ENCODE results near the gene ROR1. TPM values are rescaled to one million over a fixed set of nuclear protein-coding genes. Genes with fewer than 3 reads are reported as not detected.

The ROR1 gene
- total RNA-seq, 1 experiment from 2014 or later = 2.7 TPM

GRCh38 chr1:63759778-63760177 lies 14.0 kb upstream of the ROR1 start:
- no peak overlapping the region for H3K4me2 ChIP-seq (ENCODE audit: low read length)
- ATAC-seq (no peak), DNase-seq (ENCODE audit: low read depth, low spot score) (no peak)
- BruUV-seq (replicated peaks) = no TSS peak
- no peak for TF ChIP-seq EGR1 (IDR thresholded peaks at IDR 0.05; ENCODE audit: low read depth)
- no peak for TF ChIP-seq SP1 (IDR thresholded peaks at IDR 0.05; ENCODE audit: low read depth)
- TF ChIP-seq ZNF274 (IDR thresholded peaks at IDR 0.05; ENCODE audit: low read depth, low read length) = no peak
- no peak for TF ChIP-seq FOSL1 (IDR thresholded peaks at IDR 0.05; ENCODE audit: low read depth)
- no peak for TF ChIP-seq CTCF (IDR thresholded peaks at IDR 0.05 in 2 of 3, conservative IDR thresholded peaks at IDR 0.05 in 1 of 3; ENCODE audit: borderline replicate concordance in 1 of 3, insufficient read depth in 1 of 3, low read depth in 2 of 3, low read length in 2 of 3)
- TF ChIP-seq, protein P1, sequence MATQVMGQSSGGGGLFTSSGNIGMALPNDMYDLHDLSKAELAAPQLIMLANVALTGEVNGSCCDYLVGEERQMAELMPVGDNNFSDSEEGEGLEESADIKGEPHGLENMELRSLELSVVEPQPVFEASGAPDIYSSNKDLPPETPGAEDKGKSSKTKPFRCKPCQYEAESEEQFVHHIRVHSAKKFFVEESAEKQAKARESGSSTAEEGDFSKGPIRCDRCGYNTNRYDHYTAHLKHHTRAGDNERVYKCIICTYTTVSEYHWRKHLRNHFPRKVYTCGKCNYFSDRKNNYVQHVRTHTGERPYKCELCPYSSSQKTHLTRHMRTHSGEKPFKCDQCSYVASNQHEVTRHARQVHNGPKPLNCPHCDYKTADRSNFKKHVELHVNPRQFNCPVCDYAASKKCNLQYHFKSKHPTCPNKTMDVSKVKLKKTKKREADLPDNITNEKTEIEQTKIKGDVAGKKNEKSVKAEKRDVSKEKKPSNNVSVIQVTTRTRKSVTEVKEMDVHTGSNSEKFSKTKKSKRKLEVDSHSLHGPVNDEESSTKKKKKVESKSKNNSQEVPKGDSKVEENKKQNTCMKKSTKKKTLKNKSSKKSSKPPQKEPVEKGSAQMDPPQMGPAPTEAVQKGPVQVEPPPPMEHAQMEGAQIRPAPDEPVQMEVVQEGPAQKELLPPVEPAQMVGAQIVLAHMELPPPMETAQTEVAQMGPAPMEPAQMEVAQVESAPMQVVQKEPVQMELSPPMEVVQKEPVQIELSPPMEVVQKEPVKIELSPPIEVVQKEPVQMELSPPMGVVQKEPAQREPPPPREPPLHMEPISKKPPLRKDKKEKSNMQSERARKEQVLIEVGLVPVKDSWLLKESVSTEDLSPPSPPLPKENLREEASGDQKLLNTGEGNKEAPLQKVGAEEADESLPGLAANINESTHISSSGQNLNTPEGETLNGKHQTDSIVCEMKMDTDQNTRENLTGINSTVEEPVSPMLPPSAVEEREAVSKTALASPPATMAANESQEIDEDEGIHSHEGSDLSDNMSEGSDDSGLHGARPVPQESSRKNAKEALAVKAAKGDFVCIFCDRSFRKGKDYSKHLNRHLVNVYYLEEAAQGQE (IDR thresholded peaks at IDR 0.05; ENCODE audit: low read depth) = no peak
- TF ChIP-seq, protein P2, sequence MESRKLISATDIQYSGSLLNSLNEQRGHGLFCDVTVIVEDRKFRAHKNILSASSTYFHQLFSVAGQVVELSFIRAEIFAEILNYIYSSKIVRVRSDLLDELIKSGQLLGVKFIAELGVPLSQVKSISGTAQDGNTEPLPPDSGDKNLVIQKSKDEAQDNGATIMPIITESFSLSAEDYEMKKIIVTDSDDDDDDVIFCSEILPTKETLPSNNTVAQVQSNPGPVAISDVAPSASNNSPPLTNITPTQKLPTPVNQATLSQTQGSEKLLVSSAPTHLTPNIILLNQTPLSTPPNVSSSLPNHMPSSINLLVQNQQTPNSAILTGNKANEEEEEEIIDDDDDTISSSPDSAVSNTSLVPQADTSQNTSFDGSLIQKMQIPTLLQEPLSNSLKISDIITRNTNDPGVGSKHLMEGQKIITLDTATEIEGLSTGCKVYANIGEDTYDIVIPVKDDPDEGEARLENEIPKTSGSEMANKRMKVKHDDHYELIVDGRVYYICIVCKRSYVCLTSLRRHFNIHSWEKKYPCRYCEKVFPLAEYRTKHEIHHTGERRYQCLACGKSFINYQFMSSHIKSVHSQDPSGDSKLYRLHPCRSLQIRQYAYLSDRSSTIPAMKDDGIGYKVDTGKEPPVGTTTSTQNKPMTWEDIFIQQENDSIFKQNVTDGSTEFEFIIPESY (IDR thresholded peaks at IDR 0.05; ENCODE audit: extremely low read depth, insufficient replicate concordance, low read length) = no peak
- TF ChIP-seq CBX3 (IDR thresholded peaks at IDR 0.05; ENCODE audit: low read depth) = no peak
- no peak for TF ChIP-seq POLR2AphosphoS5 (IDR thresholded peaks at IDR 0.05; ENCODE audit: low read depth, low read length)
- no peak for TF ChIP-seq MAX (IDR thresholded peaks at IDR 0.05)
- no peak for TF ChIP-seq YY1 (IDR thresholded peaks at IDR 0.05; ENCODE audit: extremely low read depth, insufficient replicate concordance, low read depth, low read length)
- TF ChIP-seq, protein P3, sequence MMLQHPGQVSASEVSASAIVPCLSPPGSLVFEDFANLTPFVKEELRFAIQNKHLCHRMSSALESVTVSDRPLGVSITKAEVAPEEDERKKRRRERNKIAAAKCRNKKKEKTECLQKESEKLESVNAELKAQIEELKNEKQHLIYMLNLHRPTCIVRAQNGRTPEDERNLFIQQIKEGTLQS (IDR thresholded peaks at IDR 0.05) = no peak
- no peak overlapping the region for H3K9ac ChIP-seq (ENCODE audit: low read length)
- no peak overlapping the region for H2AFZ ChIP-seq (ENCODE audit: low read depth, low read length, poor library complexity, severe bottlenecking)
- intact Hi-C loops (cut with micrococcal nuclease) = no loop called here
- no peaks in the 10 kb centered on the region for H3K27me3 ChIP-seq (ENCODE audit: insufficient read depth, low read length)
- no peak overlapping the region for H3K27ac ChIP-seq (ENCODE audit: low read depth, low read length)
- RAD21 ChIA-PET (ENCODE audit: low non-redundant PET in 1 of 2, low total read pairs in 2 of 2, uncharacterized antibody in 2 of 2, unreplicated experiment in 2 of 2) = no interaction called here
- CTCF ChIA-PET = interaction anchor here (0.9 kb wide), 1 partner anchor 68 kb away, joined by 3 read pairs; no protein-coding TSS in a partner anchor
- no peaks in the 10 kb centered on the region for H3K4me1 ChIP-seq (ENCODE audit: control insufficient read depth in 1 of 2, insufficient read depth in 2 of 2, low read length in 2 of 2)
- H3K9me3 ChIP-seq (ENCODE audit: control insufficient read depth in 1 of 2, insufficient read depth in 1 of 2, low read depth in 1 of 2, low read length in 2 of 2) = no peaks in the 10 kb centered on the region
- no peak overlapping the region for H3K4me3 ChIP-seq (replicated peaks in 1 of 2; ENCODE audit: low read depth in 1 of 2, low read length in 2 of 2)
- no peaks in the 10 kb centered on the region for H3K36me3 ChIP-seq (ENCODE audit: control insufficient read depth in 1 of 2, insufficient read depth in 2 of 2, low read length in 2 of 2)
- POLR2A ChIA-PET = no interaction called here
- H3K9me2 ChIP-seq (ENCODE audit: insufficient read depth) = no peaks in the 10 kb centered on the region; the same call in 1 of the 2 replicates
- no peaks in the 10 kb centered on the region for H3K79me2 ChIP-seq (ENCODE audit: insufficient read depth, low read length)
- H4K20me1 ChIP-seq (ENCODE audit: insufficient read depth) = no peaks in the 10 kb centered on the region

Measured in HCT116 (cell line).